Fibroblast of gingiva (primary cell): ENCODE results near the gene FNDC3B.

Experiments
- DNase-seq: peaks from one replicate; pipeline ENCODE4 v3.0.0-alpha.2; 2011; ENCODE audit warnings: low read depth

The FNDC3B gene

DNA sequence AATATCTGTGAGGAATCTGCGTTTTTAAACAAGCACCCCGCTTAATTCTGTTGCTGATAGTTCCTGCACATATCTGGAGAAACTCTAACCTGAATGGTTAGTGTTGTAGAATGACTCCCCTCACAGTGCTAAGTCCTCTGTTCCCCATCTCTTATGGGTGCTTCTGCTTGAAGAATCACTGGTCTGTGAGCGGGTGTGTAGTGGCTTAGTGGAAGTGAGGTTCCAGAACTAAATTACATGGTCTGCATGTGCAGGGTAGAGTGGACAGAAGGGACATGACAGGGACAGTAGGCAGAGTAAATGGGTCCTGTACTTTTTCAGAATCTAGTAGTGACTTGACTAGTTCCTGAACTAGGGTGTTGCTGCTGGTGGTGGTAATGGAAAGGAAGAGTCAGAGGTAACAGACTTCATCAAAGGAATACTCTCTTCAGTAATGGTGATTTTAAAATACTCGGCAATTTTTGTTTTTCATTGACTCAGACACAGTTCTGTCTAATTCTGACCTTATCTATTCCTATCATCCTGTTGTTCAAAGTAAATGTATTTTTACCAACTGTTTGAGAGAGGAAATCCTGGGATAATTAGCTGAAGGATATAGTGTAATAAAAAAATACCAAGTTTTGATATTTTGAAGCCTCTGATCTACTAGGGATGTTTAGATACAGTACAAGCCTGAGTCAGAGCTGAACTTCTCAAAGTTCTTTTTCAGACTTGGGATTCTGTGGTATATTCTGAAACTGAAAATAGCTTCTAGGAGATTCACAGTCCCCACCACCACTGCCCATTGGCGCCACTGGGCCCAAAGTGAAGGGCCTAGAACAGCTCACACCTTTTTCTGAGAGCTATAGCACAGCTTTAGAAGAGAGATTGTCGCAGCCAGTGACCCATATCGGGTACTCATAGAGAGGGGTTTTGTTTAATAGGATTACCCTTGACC, 55.5 kb downstream of the FNDC3B start:
- DNase-seq: no peak

DNA sequence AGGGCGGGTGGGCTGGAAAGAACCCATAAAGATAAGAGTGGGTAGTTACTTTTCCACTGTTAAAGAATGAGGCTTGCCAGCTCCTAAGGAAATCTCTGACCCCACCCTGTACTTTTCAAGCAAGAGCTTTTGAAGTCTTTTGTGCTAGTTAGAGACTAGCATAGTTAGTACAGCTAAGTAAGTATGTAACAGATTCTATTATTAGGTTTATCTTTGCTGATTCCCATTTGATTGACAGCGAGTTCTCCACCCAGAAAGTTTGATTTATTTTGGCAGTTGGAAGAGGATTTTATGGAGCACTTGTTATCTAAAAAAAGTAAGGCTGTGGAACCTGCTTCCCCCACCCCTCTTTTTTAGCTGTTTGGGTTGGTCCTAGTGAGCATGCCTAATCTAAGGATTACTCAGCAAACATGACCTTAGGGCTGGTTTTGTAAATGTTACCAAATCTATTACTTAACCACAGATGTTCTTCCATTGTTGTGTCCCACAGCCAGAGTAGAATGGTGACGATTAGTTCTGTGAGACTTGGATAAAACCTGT, 57.6 kb downstream of the FNDC3B start:
- peak; percentile 45 for DNase-seq

DNA sequence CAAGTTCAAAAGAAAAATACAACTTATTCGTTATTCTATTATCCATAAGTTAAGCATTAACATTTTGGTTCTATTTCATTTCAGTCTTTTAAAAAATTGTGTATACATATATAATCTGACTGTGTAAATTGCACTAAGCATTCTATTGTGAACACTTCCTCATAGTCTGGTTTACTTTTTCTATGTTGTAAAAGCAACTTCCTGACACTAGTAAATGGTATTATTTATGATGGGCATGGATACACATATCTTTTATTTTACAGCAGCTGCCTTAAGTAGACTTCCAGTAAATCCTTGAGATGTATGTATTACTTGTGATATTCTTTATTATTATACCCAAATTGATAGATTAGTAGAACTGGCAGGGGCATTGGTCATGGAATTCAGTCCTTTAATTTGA, 58.2 kb downstream of the FNDC3B start:
- no peak for DNase-seq

DNA sequence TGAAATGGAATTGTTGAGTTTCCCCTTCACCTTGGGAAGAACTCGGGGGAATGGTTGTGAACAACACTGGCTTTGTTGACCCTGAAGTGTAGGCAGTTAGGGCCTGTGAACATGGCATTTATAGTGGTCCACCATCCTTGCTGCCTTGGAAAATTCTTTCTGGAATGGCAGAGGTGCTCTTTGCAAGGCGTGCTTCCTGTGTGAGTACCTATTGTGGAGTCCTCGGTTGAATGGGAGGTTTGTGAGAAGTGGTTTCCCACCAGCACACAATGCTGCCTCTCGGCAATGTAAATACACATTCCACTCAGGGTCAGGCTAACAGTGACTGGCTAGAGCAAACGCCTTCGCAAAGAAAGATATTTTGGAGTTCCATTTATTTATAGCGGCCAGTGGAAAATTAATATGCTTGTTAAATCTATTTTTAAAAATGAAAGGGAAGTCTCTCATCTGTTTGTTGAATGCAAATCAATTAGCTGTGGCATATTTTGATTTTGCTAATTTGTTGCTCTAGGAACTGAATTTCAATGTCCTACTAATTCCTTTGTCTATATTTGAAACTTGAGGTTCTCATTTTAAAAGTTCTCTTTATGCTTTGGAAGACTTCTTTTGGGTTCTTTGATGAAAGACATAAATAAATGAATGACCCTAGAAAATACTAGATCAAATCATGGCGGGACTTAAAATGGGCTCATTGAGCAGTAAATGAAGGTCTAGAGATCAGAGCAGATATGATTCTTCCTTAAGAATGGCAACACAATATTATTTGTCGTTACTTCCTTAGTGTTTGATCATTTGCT, 59.5 kb downstream of the FNDC3B start:
- DNase-seq: no peak

DNA sequence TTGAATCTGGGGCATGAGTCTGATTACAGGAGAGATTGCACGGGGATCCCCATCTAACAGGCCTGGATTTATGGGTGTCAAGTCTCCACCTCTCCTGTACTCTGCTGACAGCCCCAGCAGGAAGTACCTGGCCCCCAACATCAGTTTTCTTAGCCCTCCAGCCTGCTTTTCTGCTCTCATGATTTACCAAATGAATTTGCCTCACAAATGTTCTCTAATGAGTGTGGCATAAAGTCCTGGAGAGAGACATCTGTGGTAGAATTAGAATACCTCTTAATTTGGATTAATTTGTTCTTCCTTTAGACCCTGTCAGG, 60.1 kb downstream of the FNDC3B start:
- DNase-seq: no peak

DNA sequence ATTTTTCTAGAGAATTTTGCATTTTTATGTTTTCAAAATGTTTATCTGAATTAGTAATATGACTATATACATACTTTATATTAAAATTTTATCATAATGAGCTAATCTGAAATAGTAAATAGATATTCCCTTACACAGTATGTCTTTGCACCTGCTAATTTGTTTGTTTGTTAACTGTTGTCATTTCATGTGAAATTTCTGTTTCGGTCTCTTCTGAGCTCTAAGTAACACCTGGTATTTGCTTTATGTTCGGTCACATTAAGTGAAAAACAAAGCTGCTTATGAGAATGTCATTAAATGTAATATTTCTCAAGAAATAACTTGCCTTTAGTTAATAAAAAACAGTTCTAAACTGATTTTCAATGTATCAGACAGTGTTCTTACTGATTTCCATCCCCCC, 61.1 kb downstream of the FNDC3B start:
- DNase-seq: no peak

DNA sequence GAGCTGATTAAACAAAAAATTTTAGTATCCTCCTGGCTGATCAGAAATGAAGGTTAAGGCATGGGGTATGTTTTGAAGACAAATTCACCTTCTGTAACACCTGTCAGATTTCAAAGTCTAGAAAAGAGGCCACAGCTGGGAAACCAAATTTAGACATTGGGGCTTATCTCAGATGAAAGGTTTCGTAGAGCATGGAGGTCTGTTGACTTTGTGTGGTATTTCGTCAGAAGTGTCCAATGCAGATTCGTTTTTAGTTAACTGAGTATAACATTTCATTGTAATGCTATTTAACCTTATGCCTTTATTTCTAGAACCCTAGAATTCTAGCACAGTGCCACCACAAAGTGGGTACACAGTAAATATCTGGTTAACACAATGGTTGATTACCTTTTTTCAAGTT, 61.7 kb downstream of the FNDC3B start:
- DNase-seq: no peak

DNA sequence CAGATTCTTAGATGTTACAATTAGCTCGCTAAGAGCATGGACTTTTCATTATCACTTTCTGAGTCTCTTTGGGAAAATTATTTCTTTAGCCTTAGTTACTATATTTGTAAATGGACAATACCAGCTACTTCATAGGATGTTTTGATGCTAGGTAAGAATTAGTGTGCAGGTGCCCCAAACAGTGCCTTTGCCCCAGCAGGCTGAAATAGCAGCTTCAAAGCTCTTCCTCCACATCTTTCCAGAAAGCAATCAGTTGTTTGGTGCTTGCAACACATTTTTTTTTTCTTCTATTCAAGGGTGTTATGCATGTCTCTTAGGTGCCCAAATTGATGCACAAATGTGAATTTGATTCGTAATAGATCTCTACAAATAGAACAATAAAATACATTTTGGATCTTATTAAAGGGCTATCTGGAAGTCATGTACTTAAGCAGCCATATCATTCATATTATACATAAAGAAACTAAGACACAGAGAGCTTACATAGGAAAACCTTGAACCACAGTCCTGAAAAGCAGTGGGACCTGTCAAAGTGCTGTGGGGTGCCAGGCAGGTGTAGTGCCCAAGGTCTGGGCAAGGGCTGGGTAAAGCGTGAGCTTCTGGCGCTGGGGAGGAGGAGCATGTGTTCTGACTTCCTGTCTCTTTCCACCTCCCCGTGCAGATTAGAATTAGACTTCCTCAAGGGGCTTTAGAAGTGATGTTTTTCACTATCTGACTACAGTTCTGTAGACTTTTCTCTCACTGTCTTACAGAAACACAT, 62.9 kb downstream of the FNDC3B start:
- DNase-seq: no peak

DNA sequence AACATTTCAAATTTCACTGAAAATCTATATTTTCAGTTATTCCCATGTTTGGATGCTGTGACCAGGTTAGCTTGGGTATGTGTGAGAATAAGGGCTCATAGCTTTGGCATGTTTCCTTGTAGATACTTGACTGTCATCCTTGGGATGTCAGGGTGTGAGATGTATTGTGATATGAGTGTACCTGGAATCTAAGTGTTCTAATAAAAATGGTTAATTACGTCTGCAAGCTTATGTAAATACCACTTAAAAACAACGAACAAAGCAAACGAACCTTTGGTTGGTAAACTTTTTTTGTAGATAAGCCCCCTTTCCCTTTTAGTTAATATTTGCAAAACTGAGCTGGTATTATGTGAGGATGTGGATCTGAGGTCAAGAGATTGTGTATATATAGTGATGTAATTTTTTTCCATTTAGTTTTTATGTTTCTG, 63.5 kb downstream of the FNDC3B start:
- DNase-seq: no peak

DNA sequence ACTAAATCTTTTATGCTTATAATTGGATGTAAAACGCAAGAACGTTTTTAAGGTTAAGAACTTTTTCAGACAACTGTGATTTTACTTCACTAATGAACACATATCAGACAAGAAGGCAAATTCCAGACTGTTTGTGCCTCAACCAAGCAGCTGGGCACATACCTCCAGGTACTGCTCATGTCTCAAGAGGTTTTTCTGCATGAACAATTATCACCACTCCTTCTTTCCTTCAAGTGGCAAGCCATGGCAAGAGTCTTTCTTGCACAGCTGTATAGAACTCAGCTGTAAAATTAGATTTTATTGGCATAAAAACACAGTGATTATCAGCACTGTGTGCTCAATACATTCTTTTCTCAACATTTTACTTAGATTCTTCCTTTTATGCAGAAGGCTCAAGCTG, 64.3 kb downstream of the FNDC3B start:
- DNase-seq: peak; percentile 30

DNA sequence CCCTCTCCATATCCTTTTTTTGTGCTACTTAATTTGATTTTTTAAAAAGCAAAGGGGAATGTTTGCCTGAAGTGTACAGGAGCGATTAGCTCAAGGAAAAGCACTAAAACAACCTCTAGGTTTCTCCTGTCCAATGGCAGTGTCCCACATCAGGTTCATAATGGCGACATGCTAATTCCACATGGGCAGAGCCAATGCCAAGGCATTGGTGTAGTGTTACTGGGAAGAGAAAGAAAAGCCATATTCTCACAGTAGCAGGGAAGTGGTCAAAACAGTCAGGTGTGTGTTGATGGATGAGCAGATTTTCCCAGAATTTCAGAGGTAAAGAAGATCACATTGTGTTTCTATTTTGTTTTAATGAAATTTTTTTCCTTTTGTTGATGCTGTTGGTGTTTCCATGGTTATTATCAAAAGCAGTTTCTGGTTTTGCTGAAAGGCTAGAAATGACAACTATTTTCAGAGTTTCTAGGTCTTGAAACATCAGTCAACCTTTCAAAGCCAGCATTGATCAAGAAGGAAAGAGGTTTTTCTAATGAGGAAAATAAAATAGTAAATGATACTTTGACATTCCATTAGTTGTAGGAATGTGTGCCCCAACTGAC, 65.2 kb downstream of the FNDC3B start:
- DNase-seq: no peak

DNA sequence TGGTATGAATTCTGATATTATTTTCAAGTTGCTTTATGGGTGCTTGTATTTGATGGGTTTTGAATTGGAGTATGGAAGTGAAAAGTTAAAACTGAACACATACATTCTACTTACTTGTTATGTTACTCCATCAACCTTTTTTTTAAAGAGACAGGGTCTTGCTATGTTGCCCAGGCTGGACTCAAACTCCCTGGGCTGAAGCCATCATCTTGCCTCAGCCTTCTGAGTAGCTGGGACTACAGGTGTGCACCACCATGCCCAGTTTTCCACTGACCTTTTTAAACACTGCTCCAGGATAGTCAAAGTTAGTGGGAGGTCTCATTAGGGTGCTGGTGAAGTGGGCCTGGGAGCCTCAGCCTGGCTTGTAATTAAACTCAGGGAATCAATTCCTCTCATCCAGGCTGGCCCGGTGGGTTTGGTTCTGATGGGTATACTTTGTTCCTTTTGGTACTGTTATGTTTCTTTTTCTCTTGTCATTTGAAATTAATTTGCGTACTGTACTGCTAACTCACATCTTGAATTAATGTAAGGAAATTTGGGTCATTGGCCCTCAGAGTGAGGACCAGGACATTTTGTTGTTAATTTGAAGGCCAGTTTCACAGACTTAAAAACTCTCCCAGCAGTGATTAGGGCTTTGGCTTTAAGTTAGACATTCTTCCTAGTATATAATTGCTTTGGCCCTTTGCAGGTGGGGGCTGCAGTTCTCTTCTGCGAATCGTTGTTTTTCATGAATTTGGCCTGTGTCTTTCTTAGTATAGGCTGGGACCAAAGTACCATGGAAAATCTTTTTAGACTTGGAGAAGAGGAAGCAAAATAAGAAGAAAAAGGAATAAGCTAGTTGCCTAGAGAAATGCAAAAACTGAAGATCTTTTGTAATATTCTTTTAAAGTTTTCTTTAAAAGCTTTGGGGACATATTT, 66.9 kb downstream of the FNDC3B start:
- no peak for DNase-seq

DNA sequence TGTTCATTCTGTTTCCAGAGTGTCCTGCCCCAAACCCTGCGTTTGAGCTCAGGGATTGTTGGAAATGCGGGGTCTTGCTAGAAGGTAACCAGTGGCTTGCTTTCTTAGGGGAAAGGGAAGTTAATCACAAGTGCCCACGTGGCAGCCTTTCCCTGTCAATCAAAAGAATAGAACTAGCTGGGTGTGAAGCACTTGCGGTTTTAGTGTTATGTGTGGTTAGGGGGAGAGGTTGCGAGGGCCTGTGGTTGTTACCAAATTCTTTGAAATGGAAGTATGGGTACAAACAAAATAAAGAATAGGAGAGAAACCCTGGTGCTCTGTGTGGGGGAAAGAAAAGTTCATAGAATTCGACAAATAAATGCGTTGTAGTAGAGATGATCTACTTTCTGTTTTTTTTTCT, 67.6 kb downstream of the FNDC3B start:
- no peak for DNase-seq

DNA sequence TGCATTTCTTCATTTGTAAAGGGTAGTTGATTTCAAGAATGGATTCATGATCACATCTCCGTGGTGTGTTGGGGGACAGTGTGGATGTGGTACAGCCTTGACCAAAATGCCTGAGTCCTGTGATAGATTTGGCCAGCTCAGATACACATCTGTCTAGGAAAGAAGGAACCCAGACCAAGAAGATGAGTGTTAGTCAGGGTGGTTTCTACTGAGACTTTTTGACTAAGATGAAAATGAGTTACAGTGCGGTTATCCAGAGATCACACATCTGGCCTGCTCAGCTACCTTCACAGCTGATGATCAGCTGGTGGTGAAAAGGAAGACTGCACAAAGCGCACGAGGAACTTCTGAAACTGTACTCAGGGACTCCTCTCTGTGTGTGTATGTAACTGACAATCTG, 68.0 kb downstream of the FNDC3B start:
- no peak for DNase-seq

DNA sequence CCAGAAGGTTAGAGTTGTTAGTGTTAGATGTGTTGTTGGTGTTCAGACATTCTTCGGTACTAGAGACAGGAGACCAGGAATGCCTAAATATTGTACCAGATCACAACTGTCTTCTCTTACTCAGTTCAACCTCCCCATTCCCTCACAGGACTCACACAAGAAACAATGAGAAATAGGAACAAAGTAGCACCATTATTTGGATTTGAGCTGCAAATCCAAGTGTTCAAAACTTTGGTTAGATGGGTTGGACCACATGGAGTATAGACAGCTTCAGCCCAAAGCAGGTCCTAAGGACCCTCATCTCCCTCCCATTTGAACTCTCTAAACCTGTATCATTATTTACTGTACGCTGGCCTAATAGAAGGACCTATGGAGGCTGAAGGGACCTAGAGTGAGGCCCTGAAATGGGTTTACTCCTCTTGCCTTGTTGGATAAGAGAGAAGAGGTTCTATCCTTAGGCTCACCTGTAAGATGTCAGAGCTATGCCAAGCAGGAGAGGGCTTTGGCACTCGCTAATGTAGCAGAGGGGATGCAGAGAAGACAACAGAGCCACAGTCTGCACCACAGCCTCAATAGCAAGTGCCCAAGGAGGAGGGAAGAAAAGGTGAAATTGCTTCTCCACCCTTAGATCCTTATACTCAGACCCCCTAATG, 70.9 kb downstream of the FNDC3B start:
- no peak for DNase-seq

DNA sequence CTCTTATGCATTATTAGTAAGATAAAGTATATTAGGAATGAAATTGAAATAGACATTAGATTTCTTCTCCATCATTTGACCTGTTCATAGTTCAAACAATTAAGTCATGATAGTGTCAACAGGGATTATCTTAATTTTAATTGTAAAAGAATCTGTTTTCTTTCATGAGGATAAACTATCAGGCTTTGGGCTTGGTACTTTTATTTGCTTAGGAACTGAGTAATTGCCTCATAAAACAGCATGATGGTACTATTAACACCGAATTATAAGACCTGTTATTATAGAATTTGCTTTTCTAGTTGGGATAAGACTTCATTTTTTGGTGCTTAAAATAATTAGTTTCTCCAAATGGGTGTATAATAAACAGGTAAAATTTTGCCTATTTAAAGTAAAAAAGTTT, 71.8 kb downstream of the FNDC3B start:
- DNase-seq: no peak

DNA sequence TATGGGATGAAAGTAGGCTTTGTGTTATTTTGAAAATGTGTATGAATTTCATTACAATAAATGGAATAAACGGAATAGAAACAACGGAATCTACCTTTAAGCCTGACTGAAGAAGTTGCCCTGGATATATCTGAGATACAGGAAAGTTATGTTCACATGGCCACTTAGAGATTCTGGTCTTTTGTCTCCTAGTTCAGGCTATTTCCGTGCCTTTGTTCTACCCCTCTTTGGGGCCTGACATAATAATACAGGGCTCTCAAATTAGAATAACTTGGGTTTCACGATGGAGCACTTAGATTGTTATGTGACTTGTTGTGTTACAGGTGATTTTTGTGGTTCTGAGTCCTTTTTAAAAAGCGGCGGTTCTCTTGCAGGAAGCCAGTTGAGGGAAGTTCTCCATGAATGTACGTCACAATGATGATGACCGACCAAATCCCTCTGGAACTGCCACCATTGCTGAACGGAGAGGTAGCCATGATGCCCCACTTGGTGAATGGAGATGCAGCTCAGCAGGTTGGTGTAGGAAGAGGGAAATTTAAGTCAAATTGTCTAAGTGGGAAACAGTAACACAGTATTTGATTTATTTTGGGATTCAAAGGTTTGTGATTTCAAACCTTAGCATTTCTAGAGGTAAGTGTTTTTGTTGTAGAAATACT, 72.8 kb downstream of the FNDC3B start:
- DNase-seq: no peak

DNA sequence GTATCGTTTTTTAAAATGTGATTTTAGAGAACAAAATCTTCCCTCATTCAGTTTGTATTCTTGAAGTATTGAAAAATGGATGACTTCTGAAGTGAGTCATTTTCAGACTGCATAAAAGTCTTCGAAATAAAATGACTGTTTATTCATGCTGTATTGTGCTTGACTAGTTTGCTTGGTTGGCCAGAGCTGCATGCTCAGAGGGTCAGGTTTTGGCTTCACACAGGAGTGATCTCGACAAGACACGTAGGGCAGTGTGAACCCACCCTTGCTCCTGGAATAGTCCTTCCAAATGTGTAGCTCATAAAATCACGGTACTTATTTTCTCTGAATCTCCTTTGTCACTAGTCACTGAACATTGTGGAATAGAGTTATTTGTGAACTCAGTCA, 73.3 kb downstream of the FNDC3B start:
- no peak for DNase-seq

DNA sequence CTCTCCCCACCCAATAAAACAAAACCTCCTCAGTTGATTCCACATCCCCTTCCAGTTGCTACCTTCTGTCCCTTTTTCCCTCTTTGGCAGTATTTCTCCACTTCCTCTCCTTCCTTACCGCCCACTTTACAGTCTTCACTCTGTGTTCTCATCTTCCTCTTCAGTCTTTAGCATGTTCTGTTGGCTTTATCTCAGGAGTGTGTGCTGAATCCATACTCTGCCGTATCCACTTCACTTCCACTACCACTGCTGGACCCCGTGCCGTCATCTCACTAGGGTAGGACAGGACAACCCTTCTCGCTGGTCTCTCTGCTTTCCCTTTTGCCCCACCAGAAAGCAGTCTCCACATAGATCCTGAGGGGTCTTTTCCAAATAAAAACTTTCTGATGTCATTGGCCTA, 74.3 kb downstream of the FNDC3B start:
- DNase-seq: no peak

DNA sequence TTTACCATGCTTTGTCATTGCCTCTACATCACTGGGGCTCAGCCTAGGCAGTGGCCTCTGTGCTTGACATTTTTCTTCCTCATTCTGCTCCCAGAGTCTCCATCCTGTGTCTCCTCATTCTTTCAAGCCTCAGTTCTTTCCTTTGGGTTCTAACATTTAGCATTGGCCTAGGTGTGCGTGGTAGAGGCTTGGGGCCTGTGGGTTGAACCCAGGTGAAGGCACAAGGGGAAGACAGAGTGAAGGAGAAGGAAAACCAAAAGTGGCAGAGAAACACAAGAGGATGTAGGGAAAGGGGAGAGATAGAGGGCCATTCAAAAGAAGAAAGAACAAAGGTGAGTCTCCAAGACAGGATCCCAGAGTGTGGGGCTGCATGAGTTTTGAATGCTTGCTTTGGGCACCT, 75.7 kb downstream of the FNDC3B start:
- DNase-seq: no peak
